ENCODE data around the gene BLID.

GRCh38 chr11:122159861-122160260 lies 43.8 kb upstream of the BLID start:
- TF ChIP-seq CTCF (IDR thresholded peaks at IDR 0.05) = no peak
- TF ChIP-seq REST (IDR thresholded peaks at IDR 0.05; ENCODE audit: insufficient read depth in 1 of 2, low read depth in 2 of 2, low read length in 1 of 2) = no peak
- no peak for TF ChIP-seq POLR2AphosphoS5 (IDR thresholded peaks at IDR 0.05; ENCODE audit: low read depth, low read length)
- no peak for TF ChIP-seq TCF7L2 (IDR thresholded peaks at IDR 0.05; ENCODE audit: low read depth, low read length)

All from Panc1 (cell line).